IgD-negative memory B cell (primary cell): ENCODE data around the gene CYSRT1. TPM values are rescaled to one million over a fixed set of nuclear protein-coding genes. Genes with fewer than 3 reads are reported as not detected.
A peak's percentile ranks its signal among the peaks of the same experiment; 100 is the strongest.
"Not testable (repeated sequence)": the region's sequence is repeated elsewhere in the genome, so short reads cannot be mapped to it uniquely, and the experiment has no call there.

Experiments
- H3K27ac Mint-ChIP-seq, 3 donors: one replicate each; pipeline ENCODE4 v1.8.0; 2020 to 2022; ENCODE audit warnings: mild to moderate bottlenecking in 3 of 3, mixed read lengths in 3 of 3, moderate library complexity in 1 of 3
- H3K27me3 Mint-ChIP-seq: one replicate; pipeline ENCODE4 v1.8.0; 2021; ENCODE audit warnings: mixed read lengths
- H3K36me3 Mint-ChIP-seq: one replicate; pipeline ENCODE4 v1.8.0; 2020; ENCODE audit warnings: mild to moderate bottlenecking, mixed read lengths
- H3K4me1 Mint-ChIP-seq, 3 donors: one replicate each; pipeline ENCODE4 v1.8.0; 2020 to 2022; ENCODE audit warnings: mixed read lengths in 3 of 3, mild to moderate bottlenecking in 1 of 3
- H3K4me3 Mint-ChIP-seq, 4 donors: one replicate each; pipeline ENCODE4 v1.8.0; 2020 to 2022; ENCODE audit warnings: mild to moderate bottlenecking in 4 of 4, mixed read lengths in 4 of 4, moderate library complexity in 3 of 4
- H3K9me3 Mint-ChIP-seq, 3 donors: one replicate each; pipeline ENCODE4 v1.8.0; 2020 to 2021; ENCODE audit warnings: mixed read lengths in 3 of 3, mild to moderate bottlenecking in 1 of 3
- polyA plus RNA-seq: library from polyadenylated mRNA; unstranded; fragments of 300-500 nt; fragmentation: Illumina TruSeq; gene quantifications from one replicate; pipeline ENCODE4 v1.2.3, GENCODE V29; 2021

Gene CYSRT1
- polyA plus RNA-seq, 1 donor from 2014 or later: not detected

GRCh38 chr9:137231372-137232039, 6.5 kb downstream of the CYSRT1 start:
- H3K36me3 Mint-ChIP-seq: no peaks in the 10 kb centered on the region
- H3K4me3 Mint-ChIP-seq: no peak overlapping the region
- peaks cover 6 to 11% (median 10%) of the 10 kb centered on the region in 3 donors for H3K4me1 Mint-ChIP-seq
- H3K27ac Mint-ChIP-seq: no peak overlapping the region
- no peaks in the 10 kb centered on the region for H3K9me3 Mint-ChIP-seq
- H3K27me3 Mint-ChIP-seq: peaks cover 6% of the 10 kb centered on the region

- no peaks in the 10 kb centered on the region for H3K9me3 Mint-ChIP-seq
- no peaks in the 10 kb centered on the region for H3K36me3 Mint-ChIP-seq
- no peak overlapping the region for H3K27ac Mint-ChIP-seq
- H3K4me3 Mint-ChIP-seq: no peak overlapping the region
- H3K27me3 Mint-ChIP-seq: peaks cover 6% of the 10 kb centered on the region
- H3K4me1 Mint-ChIP-seq: peaks cover 6 to 11% (median 11%) of the 10 kb centered on the region in 3 donors
These were observed 7.1 kb downstream of the CYSRT1 start for GRCh38 chr9:137232101-137232500.

GRCh38 chr9:137232510-137232909, 7.5 kb downstream of the CYSRT1 start:
- H3K27ac Mint-ChIP-seq: no peak overlapping the region
- no peaks in the 10 kb centered on the region for H3K9me3 Mint-ChIP-seq
- H3K27me3 Mint-ChIP-seq: peaks cover 5% of the 10 kb centered on the region

DNA sequence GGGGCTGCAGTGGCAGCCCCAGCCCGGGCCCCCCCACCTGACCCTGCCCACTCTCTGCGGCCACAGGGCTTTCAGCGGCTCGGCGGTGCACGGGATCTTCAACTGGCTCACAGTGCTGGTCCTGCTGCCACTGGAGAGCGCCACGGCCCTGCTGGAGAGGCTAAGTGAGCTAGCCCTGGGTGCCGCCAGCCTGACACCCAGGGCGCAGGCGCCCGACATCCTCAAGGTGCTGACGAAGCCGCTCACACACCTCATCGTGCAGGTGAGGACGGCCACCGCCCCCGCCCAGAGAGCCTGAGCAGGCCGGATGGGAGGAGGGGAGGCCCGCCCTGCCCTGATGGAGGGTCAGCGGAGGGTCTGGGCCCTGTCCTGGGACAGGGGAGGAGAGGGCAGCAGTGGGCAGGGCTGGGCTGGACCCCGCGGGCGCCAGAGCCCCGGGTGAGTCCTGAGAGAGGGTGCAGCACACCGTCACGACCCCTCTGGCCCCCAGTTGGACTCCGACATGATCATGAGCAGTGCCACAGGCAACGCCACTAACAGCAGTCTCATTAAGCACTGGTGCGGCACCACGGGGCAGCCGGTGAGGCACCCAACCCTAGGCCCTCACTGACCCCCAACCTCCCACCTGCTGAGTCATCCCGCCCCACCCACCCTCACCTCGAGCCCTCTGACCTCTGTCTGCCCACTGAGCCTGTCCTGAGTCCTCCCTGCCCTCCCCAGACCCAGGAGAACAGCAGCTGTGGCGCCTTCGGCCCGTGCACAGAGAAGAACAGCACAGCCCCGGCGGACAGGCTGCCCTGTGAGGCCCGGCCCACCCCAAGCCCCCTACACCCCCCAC, 8.4 kb downstream of the CYSRT1 start:
- Mint-ChIP-seq H3K4me3 (no peak overlapping the region), H3K27ac (no peak overlapping the region), H3K36me3 (no peaks in the 10 kb centered on the region), H3K4me1 (peaks cover 6 to 13% (median 10%) of the 10 kb centered on the region in 3 donors), H3K9me3 (no peaks in the 10 kb centered on the region), H3K27me3 (peaks cover 3% of the 10 kb centered on the region)

More at GRCh38 chr9:137232510-137232909, 7.5 kb downstream of the CYSRT1 start:
- H3K4me1 Mint-ChIP-seq: peaks cover 6 to 11% (median 11%) of the 10 kb centered on the region in 3 donors
- no peaks in the 10 kb centered on the region for H3K36me3 Mint-ChIP-seq
- H3K4me3 Mint-ChIP-seq: no peak overlapping the region

- Mint-ChIP-seq H3K36me3 (no peaks in the 10 kb centered on the region), H3K27ac (no peak overlapping the region), H3K9me3 (no peaks in the 10 kb centered on the region)
These were observed 9.2 kb downstream of the CYSRT1 start for GRCh38 chr9:137234055-137234697.

GRCh38 chr9:137234758-137235423, 9.9 kb downstream of the CYSRT1 start:
- Mint-ChIP-seq H3K27me3 (no peaks in the 10 kb centered on the region), H3K4me3 (peak overlapping the region; percentile 36 to 92 (median 57)), H3K4me1 (peaks cover 6 to 15% (median 15%) of the 10 kb centered on the region in 3 donors), H3K36me3 (no peaks in the 10 kb centered on the region), H3K27ac (peak overlapping the region in 1 of 3 donors; percentile 13), H3K9me3 (no peaks in the 10 kb centered on the region)

More at GRCh38 chr9:137234055-137234697, 9.2 kb downstream of the CYSRT1 start:
- peaks cover 6 to 15% (median 13%) of the 10 kb centered on the region in 3 donors for H3K4me1 Mint-ChIP-seq
- peaks cover 3% of the 10 kb centered on the region for H3K27me3 Mint-ChIP-seq
- H3K4me3 Mint-ChIP-seq: peak overlapping the region in 1 of 4 donors; percentile 52

DNA sequence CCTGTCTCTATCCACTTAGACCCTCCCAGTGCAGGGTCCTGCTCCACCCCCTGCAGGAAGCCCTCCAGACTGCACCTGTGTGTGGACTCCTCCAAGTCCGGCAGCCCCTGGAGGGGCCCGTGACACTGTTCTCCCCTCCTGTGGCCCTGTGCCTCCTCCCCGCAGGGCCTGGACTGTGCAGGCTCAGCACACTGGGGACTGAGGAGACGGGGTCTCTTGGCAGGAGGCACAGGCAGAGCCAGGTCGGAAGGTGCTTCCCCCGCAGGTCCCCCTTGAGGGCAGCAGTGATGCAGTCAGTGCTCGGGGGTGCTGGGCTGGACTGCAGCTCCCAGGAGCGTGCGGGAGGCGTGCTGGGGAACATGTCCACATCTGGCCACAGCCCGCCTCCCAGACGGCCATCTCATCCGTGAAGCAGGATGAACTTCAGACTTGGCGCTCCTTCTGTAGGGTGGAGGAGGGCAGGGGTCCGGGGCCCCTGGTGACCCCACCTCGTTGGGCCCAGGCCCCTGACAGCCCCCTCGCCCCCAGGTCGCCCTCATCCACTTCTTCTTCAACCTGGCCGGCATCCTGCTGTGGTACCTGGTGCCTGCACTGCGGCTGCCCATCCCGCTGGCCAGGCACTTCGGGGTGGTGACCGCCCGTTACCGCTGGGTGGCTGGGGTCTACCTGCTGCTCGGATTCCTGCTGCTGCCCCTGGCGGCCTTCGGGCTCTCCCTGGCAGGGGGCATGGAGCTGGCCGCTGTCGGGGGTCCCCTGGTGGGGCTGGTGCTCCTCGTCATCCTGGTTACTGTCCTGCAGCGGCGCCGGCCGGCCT, 10.7 kb downstream of the CYSRT1 start:
- H3K27ac Mint-ChIP-seq: peak overlapping the region in 1 of 3 donors; percentile 73
- no peaks in the 10 kb centered on the region for H3K9me3 Mint-ChIP-seq
- H3K4me1 Mint-ChIP-seq: peaks cover 6 to 15% (median 15%) of the 10 kb centered on the region in 3 donors
- no peaks in the 10 kb centered on the region for H3K27me3 Mint-ChIP-seq
- H3K4me3 Mint-ChIP-seq: peak overlapping the region in 2 of 4 donors; percentile 38 to 92
- no peaks in the 10 kb centered on the region for H3K36me3 Mint-ChIP-seq

- H3K36me3 Mint-ChIP-seq: no peaks in the 10 kb centered on the region
These were observed 11.4 kb downstream of the CYSRT1 start for GRCh38 chr9:137236238-137236935.

DNA sequence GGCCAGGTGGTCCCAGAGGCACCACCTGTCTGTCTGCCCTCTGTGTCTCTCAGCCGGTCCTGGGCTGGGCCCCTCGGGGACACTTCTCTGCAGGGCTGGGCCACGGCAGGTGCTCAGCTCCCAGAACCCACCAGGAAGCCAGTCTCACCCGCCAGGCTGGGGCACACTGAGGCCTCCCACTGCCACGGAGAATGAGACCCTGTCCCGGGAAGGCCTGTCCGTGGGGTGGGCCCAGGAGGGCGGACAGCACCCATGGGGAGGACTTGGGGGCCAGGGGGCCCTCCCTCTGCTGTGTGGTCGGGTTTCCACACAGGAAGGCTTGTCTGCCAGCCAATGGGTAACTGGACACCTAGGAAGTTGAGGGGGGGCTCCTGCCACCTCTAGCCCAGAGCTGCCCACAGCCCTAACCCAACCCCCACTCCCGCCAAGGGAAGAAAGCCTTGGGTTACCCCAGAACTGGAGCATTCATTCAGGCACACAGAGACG, 12.0 kb downstream of the CYSRT1 start:
- no peaks in the 10 kb centered on the region for H3K9me3 Mint-ChIP-seq
- peaks cover 11 to 15% (median 15%) of the 10 kb centered on the region in 3 donors for H3K4me1 Mint-ChIP-seq
- no peaks in the 10 kb centered on the region for H3K36me3 Mint-ChIP-seq
- H3K27me3 Mint-ChIP-seq: no peaks in the 10 kb centered on the region
- peak overlapping the region in 1 of 3 donors; percentile 73 for H3K27ac Mint-ChIP-seq
- H3K4me3 Mint-ChIP-seq: peak overlapping the region in 1 of 4 donors; percentile 37

More at GRCh38 chr9:137236238-137236935, 11.4 kb downstream of the CYSRT1 start:
- peak overlapping the region in 1 of 3 donors; percentile 73 for H3K27ac Mint-ChIP-seq
- peak overlapping the region in 3 of 4 donors; percentile 37 to 60 (median 43) for H3K4me3 Mint-ChIP-seq
- H3K4me1 Mint-ChIP-seq: peaks cover 11 to 15% (median 15%) of the 10 kb centered on the region in 3 donors
- H3K9me3 Mint-ChIP-seq: no peaks in the 10 kb centered on the region
- no peaks in the 10 kb centered on the region for H3K27me3 Mint-ChIP-seq

GRCh38 chr9:137237759-137238726, 13.1 kb downstream of the CYSRT1 start:
- H3K4me1 Mint-ChIP-seq: peaks cover 11 to 22% (median 21%) of the 10 kb centered on the region in 3 donors
- no peak overlapping the region for H3K27ac Mint-ChIP-seq

GRCh38 chr9:137239541-137240200, 14.7 kb downstream of the CYSRT1 start:
- Mint-ChIP-seq H3K4me1 (peaks cover 17 to 23% (median 19%) of the 10 kb centered on the region in 3 donors), H3K4me3 (peak overlapping the region; percentile 74 to 86 (median 79)), H3K27ac (peak overlapping the region in 2 of 3 donors; percentile 63 to 73)
- H3K27me3 Mint-ChIP-seq, H3K36me3 Mint-ChIP-seq, H3K9me3 Mint-ChIP-seq: not testable (repeated sequence)

More at GRCh38 chr9:137237759-137238726, 13.1 kb downstream of the CYSRT1 start:
- H3K4me3 Mint-ChIP-seq: peak overlapping the region in 1 of 4 donors; percentile 54
- H3K9me3 Mint-ChIP-seq: no peaks in the 10 kb centered on the region
- H3K36me3 Mint-ChIP-seq: no peaks in the 10 kb centered on the region
- H3K27me3 Mint-ChIP-seq: no peaks in the 10 kb centered on the region
